ENCODE results near the gene COX6A2.

COX6A2 gene

GRCh38 chr16:31388535-31388934, 39.6 kb downstream of the COX6A2 start:
- H3K4me3 ChIP-seq (ENCODE audit: low read length), result no peak overlapping the region
- no peak for DNase-seq (ENCODE audit: low read depth, low spot score)

- DNase-seq (ENCODE audit: low read depth, low spot score), result no peak
These were observed 41.8 kb downstream of the COX6A2 start for GRCh38 chr16:31386157-31386984.

GRCh38 chr16:31385680-31386079, 42.5 kb downstream of the COX6A2 start:
- no peak overlapping the region for H3K4me3 ChIP-seq (ENCODE audit: low read length)
- DNase-seq (ENCODE audit: low read depth, low spot score), result no peak

More at GRCh38 chr16:31386157-31386984, 41.8 kb downstream of the COX6A2 start:
- no peak overlapping the region for H3K4me3 ChIP-seq (ENCODE audit: low read length)

- peak; percentile 17 for DNase-seq (ENCODE audit: low read depth, low spot score)
- H3K4me3 ChIP-seq (ENCODE audit: low read length), result no peak overlapping the region
These were observed 45.5 kb downstream of the COX6A2 start for GRCh38 chr16:31382485-31383161.

- H3K4me3 ChIP-seq (ENCODE audit: low read length), result no peak overlapping the region
These were observed 48.0 kb downstream of the COX6A2 start for GRCh38 chr16:31380201-31380600.

More at GRCh38 chr16:31380201-31380600, 48.0 kb downstream of the COX6A2 start:
- DNase-seq (ENCODE audit: low read depth, low spot score), result no peak

Data from Jurkat, Clone E6-1 (cell line).